Measurements from ENCODE around the gene KCTD6.

DNA sequence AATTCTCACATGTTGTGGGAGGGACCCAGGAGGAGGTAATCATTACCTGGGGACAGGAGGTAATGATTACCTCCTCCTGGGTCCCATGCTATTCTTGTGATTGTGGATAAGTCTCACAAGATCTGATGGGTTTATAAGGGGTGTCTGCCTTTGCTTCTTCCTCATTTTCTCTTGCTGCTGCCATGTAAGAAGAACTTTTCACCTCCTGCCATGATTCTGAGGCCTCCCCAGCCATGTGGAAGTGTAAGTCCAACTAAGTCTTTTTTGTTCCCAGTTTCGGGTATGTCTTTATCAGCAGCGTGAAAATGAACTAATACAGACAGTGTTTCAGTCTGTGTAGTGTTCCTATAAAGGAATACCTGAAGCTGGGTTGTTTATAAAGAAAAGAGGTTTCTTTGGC, 13.1 kb upstream of the KCTD6 start:
- TF ChIP-seq, protein P1, sequence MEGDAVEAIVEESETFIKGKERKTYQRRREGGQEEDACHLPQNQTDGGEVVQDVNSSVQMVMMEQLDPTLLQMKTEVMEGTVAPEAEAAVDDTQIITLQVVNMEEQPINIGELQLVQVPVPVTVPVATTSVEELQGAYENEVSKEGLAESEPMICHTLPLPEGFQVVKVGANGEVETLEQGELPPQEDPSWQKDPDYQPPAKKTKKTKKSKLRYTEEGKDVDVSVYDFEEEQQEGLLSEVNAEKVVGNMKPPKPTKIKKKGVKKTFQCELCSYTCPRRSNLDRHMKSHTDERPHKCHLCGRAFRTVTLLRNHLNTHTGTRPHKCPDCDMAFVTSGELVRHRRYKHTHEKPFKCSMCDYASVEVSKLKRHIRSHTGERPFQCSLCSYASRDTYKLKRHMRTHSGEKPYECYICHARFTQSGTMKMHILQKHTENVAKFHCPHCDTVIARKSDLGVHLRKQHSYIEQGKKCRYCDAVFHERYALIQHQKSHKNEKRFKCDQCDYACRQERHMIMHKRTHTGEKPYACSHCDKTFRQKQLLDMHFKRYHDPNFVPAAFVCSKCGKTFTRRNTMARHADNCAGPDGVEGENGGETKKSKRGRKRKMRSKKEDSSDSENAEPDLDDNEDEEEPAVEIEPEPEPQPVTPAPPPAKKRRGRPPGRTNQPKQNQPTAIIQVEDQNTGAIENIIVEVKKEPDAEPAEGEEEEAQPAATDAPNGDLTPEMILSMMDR (IDR thresholded peaks at IDR 0.05) = no peak
- no peak for TF ChIP-seq ZFX (IDR thresholded peaks at IDR 0.05; ENCODE audit: borderline replicate concordance)

All from 22Rv1 (cell line).